HG02678 (cell line): ENCODE results near the gene NGB.
"Not testable (repeated sequence)": the region's sequence is repeated elsewhere in the genome, so short reads cannot be mapped to it uniquely, and the experiment has no call there.

Source experiments
- ATAC-seq: cut with Tn5 transposase; IDR thresholded peaks from one replicate; pipeline ENCODE4 v1.9.1; 2021; ENCODE audit warnings: mild to moderate bottlenecking, moderate library complexity; ENCODE audit not compliant: unreplicated experiment

The NGB gene

DNA sequence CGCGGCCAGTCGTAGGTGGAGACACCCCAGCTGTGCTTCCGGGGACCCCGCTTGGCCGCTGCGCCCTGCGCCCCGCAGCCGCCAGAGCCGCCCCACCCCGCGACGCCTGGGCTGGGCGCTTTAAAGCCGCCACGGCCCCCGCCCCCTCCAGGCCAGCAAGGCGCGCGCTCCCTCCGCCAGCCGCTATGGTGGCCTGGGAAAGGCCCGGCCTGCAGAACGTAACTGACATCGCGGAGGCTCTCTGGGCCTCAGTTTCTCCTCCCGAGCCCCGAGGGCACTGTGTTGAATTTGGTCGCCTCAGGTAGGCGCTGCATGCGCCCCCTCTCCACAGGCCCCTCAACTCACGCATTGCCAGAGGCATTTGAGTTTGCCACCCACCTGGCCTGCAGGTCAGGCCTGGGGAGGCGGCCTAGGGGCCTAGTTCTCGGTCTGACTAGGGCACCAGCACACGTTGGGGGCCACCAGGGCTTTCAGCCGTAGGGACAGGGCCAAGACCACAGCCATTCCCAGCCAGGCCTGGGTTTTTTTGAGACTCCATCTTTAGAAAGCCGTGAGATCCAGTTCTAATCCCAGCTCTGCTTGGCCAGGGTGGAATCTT, at the start of gene NGB:
Gene NGB, minus strand, starts transcription at position 94 of the 598 bp plus-strand sequence. CDS start 269 bp downstream, outside the sequence.
- no peak for ATAC-seq

- ATAC-seq = peak; percentile 66
These were observed 49.4 kb upstream of the NGB start, which contains the start of gene POMT2 for GRCh38 chr14:77320238-77320935. Gene POMT2, minus strand, starts transcription at chr14:77320883. Its CDS starts 202 bp downstream, at chr14:77320681.

DNA sequence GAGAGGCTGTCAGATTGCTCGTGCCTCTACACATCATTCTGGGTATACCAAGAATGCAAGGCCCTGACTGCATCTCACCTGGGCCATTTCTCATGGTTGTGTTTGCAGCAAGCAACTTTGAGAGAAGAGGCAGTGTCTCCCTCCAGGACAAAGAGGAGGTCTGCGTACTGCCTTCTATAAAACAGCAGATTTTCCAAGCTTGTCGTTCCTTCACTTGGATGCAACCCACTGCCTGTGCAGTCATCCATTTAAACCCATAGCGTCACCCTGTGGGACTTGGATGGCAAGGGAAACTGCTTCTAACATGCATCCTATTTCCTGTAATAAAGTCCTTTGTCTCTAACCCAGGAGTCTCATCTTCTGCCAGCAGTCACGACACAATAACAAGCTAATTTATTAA, 48.4 kb upstream of the NGB start:
- no peak for ATAC-seq

GRCh38 chr14:77318756-77319155, 47.8 kb upstream of the NGB start:
- not testable (repeated sequence) for ATAC-seq

DNA sequence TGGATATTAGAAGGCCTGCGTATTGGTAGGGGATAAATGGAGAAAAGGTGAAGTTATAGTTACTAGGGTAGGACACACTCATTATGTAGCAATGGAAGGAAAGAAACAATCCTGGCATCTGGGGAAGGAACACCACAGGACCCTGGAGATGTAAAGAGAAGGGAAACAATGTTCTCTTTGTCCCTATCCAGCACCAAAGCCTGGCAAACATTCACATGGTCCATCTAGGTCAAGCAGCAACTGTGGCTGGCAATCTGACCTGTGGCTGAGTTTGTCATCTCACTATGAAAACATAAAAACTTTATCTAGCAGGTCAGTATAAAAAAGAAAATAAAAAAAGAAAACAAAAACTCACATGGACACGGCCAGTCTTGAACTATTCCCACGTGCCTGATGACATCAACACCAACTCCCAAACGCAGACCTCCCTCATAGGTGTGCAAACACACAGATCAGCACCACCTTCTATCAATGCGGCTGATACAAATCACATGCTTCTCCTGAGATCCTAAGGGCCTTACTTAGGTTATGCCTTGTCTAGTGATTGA, 47.1 kb upstream of the NGB start:
- ATAC-seq = no peak

DNA sequence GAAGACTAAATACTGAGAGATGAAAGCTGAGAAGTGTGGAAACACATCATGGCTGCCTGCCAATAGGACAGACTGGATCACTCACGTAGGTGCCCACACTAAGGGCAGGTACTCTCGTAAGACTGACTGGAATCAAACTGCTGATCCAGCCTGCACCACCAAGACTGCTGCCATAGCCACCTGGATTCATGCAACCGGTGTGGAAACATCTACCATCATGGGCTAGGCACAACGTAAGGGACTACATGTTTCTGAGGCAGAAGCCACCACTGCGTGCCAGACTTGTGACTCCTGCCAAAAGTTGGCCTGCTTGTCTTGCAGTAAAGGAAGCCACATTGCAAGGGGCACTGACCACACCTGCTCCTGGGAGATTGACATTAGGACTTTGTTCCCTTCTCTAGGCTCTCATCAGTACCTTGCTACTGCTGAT, 45.9 kb upstream of the NGB start:
- no peak for ATAC-seq

DNA sequence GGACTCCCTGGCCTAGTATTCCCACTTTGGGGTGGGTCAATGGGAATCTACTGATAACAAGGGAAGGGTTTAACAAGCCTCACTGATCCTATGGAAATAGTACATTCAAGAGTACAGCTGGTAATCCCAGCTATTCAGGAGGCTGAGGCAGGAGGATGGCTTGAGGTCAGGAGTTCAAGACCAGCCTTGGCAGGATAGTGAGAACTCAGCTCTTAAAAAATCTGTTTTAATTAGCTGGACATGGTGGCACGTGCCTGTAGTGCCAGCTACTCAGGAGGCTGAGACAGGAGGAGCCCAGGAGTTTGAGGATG, 45.1 kb upstream of the NGB start:
- ATAC-seq = no peak

GRCh38 chr14:77314539-77315457, 43.8 kb upstream of the NGB start:
- ATAC-seq = no peak

DNA sequence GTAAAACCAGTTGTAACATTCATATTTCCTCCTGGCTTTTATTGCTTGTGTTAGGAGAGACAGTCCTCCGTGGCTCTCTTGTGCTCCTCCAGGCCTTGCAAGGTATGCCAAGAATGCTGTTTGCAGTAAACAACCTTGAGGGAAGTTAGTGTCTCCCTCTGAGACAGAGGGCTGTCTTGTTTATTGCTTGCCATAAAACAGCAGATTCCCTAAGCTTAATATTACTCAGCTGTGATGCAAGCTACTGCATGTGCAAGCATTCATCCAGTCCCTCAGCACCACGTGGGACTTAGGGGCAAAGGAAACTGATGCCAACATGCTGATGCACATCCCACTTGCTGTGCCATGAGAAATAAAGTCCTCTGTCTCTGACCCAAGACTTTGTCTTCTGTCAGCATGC, 43.0 kb upstream of the NGB start:
- ATAC-seq = no peak

- no peak for ATAC-seq
These were observed 42.4 kb upstream of the NGB start for GRCh38 chr14:77313371-77313770.

DNA sequence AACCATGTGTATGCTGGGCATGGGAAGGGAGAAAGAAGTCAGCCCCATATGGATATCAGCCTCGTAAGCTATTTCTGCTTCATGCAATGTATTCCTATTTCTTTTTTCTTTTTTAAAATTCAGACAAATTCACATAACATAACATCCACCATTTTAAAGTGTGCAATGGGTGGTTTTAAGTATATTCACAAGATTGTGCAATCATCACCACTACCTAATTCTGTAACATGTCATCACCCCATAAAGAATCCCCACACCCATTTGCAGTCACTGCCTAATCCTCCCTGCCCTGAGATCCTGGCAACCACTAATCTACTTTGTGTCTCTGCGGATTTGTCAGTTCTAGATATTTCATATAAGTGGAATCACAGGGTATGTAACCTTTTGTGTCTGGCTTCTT, 40.2 kb upstream of the NGB start:
- no peak for ATAC-seq

- ATAC-seq = no peak
These were observed 39.0 kb upstream of the NGB start for GRCh38 chr14:77310026-77310425.

GRCh38 chr14:77309131-77309530, 38.1 kb upstream of the NGB start:
- ATAC-seq = no peak

- ATAC-seq = no peak
These were observed 36.0 kb upstream of the NGB start for GRCh38 chr14:77306851-77307496.

- no peak for ATAC-seq
These were observed 35.4 kb upstream of the NGB start for GRCh38 chr14:77306416-77306815.

GRCh38 chr14:77305696-77306095, 34.7 kb upstream of the NGB start:
- no peak for ATAC-seq

- no peak for ATAC-seq
These were observed 32.6 kb upstream of the NGB start for GRCh38 chr14:77303417-77304156.

DNA sequence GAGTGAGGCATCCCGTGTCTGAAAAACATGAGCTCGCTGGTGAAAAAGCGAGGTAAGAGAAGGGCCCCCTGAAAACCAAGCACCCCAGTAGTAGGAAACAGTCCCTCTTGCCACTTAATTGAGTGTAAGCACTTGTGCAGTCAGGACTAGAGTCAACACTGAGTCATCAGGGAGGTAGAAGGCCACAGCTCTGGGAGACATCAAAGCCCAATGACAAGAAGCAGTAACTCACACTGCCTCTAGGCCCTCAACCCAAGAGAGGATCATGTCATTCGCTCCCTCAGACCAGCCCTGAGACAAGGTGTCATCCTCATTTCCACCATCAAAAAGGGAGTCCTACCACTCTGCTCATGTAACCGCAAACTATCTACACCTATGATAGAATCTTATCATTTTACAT, 31.9 kb upstream of the NGB start:
- no peak for ATAC-seq

- peak; percentile 59 for ATAC-seq
These were observed 30.1 kb upstream of the NGB start for GRCh38 chr14:77301103-77301502.

GRCh38 chr14:77299771-77300170, 28.8 kb upstream of the NGB start:
- no peak for ATAC-seq
